ENCODE results near the gene ABHD4. TPM values are rescaled to one million over a fixed set of nuclear protein-coding genes. Genes with fewer than 3 reads are reported as not detected.
"Not testable (repeated sequence)": the region's sequence is repeated elsewhere in the genome, so short reads cannot be mapped to it uniquely, and the experiment has no call there.

Gene ABHD4
- total RNA-seq, 1 donor from 2014 or later = 13.2 TPM

DNA sequence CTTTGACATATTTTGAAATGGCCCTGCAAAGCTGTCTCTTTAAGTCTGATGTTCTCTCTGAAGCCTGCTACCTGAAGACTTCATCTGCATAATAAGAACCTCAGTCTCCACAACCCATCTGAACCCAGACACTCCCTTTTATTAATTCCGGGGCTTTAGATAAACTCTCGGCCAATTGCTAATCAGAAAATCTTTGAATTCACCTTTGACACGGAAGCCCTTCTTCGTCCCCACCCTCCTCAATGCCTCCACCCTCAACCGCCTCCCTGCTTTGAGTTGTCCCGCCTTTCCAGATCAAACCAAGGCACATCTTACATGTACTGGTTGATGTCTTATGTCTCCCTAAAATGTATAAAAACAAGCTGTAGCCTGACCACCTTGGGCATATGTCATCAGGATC, 28.5 kb downstream of the ABHD4 start:
- H3K4me1 Mint-ChIP-seq (ENCODE audit: low read depth) = no peaks in the 10 kb centered on the region
- no peak overlapping the region for H3K27ac Mint-ChIP-seq
- no peak for DNase-seq (ENCODE audit: low spot score)
- intact Hi-C loops (cut with micrococcal nuclease) = no loop called here
- H3K27me3 Mint-ChIP-seq (ENCODE audit: insufficient read depth) = peaks cover 4% of the 10 kb centered on the region
- no peaks in the 10 kb centered on the region for H3K36me3 Mint-ChIP-seq (ENCODE audit: low read depth)
- no peaks in the 10 kb centered on the region for H3K9me3 Mint-ChIP-seq
- H3K4me3 Mint-ChIP-seq = no peak overlapping the region

DNA sequence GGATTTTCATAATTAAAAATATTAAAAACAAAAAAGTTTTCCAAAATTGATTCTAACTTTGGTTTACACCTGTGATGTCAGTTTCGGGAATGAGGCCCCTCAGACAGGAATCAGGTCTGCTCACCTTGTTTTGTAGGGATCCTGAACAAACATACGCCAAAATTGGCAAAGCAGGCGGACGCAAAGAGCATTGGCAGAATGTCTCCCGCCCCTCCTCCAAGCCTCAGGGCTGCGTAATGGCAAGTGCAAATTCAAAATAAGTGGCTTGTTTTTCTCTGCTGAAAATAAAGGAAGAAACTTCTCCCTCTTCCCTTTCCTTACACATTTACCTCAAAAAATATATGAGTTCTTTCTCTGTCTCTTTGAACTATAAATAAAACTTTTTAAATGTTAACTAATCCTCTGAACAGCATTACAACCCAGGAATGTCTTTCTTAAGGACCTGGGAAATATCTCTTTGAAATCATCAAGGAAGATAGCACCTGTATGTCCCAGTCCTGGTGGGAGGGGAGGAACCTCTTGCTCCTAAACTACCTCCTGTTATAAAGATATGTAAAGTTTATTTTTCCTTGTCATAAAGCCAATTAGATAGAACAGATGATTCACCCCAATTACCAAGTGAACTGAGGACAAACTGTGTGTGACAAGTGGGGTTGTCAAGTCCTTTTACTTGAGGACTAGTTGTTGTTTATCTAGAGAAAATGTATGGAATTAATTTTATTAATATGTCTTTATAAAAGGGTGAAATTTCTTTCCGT, 29.6 kb downstream of the ABHD4 start:
- H3K4me1 Mint-ChIP-seq (ENCODE audit: low read depth) = no peaks in the 10 kb centered on the region
- no peak overlapping the region for H3K27ac Mint-ChIP-seq
- intact Hi-C loops (cut with micrococcal nuclease) = no loop called here
- H3K9me3 Mint-ChIP-seq = no peaks in the 10 kb centered on the region
- DNase-seq (ENCODE audit: low spot score) = no peak
- H3K36me3 Mint-ChIP-seq (ENCODE audit: low read depth) = no peaks in the 10 kb centered on the region
- H3K4me3 Mint-ChIP-seq = no peak overlapping the region
- H3K27me3 Mint-ChIP-seq (ENCODE audit: insufficient read depth) = peaks cover 4% of the 10 kb centered on the region

DNA sequence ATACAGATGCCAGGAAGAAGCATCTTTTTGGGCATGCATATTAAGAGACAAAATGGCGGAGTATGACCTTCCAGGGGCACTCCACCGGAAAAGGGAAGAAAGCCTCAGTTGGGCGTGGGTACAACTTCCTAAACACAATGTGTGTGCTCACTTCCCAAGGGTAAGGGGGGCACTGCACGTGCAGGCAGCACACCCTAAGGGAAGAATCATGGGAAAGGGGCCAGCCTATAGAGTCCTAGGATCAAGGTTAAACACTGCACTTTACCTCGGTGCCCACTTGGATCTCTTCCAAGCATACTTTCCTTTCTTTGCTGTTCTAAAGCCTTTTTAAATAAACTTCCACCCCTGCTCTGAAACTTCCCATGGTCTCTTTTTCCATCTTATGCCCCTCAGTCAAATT, 31.3 kb downstream of the ABHD4 start:
- H3K4me3 Mint-ChIP-seq = no peak overlapping the region
- intact Hi-C loops (cut with micrococcal nuclease) = no loop called here
- no peak for DNase-seq (ENCODE audit: low spot score)
- no peaks in the 10 kb centered on the region for H3K36me3 Mint-ChIP-seq (ENCODE audit: low read depth)
- no peak overlapping the region for H3K27ac Mint-ChIP-seq
- H3K9me3 Mint-ChIP-seq = no peaks in the 10 kb centered on the region
- peaks cover 13% of the 10 kb centered on the region for H3K27me3 Mint-ChIP-seq (ENCODE audit: insufficient read depth)
- H3K4me1 Mint-ChIP-seq (ENCODE audit: low read depth) = no peaks in the 10 kb centered on the region

DNA sequence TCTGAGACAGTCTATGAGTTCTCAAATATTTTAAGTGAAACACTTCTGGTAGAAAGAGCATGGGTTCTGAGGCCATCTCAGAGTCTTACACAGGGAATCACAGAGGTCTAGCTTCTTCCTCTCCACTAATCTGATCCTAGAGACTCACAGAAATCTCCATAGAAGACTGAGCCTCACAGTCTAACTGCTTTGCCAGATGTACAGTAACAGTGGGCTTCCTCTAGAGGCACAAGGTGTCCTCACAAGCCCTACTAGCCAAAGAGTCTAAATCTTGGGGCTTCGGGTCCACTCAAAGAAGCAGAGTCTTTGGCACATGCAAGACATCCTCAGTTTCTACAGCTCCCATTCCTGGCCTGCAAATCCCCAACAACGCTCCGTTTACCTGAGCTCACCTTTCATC, 32.0 kb downstream of the ABHD4 start:
- Mint-ChIP-seq H3K27me3 (ENCODE audit: insufficient read depth) (peaks cover 13% of the 10 kb centered on the region), H3K27ac (no peak overlapping the region), H3K4me1 (ENCODE audit: low read depth) (no peaks in the 10 kb centered on the region), H3K4me3 (no peak overlapping the region), H3K9me3 (no peaks in the 10 kb centered on the region), H3K36me3 (ENCODE audit: low read depth) (no peaks in the 10 kb centered on the region)
- no peak for DNase-seq (ENCODE audit: low spot score)
- intact Hi-C loops (cut with micrococcal nuclease) = no loop called here

DNA sequence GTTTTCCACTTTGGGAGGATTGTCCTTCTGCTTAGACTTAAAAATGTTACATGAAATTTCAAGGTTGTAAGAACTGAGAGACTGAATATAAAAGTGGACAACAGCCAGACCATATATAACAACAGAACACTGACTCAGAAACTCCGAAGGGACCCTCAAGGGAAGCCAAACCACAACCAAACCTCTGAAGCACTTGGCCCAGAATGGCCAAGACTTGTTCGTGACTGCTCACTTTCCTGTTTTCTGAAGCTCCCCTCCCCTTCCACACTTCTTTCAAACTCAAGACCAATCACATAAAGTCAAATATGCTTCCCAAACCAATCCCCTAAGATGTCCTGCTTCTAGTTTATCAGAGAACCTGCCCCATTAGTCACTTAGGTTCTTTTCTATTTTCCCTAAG, 32.4 kb downstream of the ABHD4 start:
- intact Hi-C loops (cut with micrococcal nuclease) = no loop called here
- H3K4me3 Mint-ChIP-seq = no peak overlapping the region
- DNase-seq (ENCODE audit: low spot score) = no peak
- peaks cover 13% of the 10 kb centered on the region for H3K27me3 Mint-ChIP-seq (ENCODE audit: insufficient read depth)
- no peak overlapping the region for H3K27ac Mint-ChIP-seq
- no peaks in the 10 kb centered on the region for H3K4me1 Mint-ChIP-seq (ENCODE audit: low read depth)
- no peaks in the 10 kb centered on the region for H3K9me3 Mint-ChIP-seq
- H3K36me3 Mint-ChIP-seq (ENCODE audit: low read depth) = no peaks in the 10 kb centered on the region

DNA sequence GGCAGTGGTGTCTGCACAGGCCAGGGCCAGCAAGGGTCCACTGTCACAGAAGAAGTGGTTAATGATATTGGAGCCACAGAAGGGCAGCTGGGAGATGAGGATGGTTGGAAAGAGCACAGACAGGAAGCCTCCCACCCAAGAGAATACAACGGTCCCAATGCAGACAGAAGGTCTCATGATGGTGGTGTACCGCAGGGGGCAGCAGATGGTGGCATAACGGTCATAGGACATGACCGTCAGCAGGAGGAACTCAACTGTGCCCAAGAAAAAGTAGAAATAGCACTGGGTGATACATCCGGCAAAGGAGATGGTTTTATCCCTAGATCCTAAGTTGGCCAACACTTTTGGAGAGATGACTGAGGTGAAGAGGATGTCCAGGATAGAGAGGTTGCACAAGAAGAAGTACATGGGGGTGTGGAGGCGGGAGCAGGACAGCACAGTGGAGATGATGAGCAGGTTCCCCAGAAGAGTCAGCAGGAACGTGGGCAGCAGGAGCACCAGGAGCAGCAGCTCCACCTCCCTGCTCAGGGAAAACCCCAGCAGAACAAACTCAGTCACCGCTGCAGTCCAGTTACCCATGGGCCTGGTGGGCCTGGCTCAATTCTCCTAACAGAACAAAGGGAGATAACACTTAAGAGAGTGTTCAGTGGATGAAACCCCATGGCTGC, 36.3 kb downstream of the ABHD4 start:
- Mint-ChIP-seq H3K36me3 (ENCODE audit: low read depth) (peaks cover 1% of the 10 kb centered on the region), H3K4me3 (no peak overlapping the region), H3K27ac (no peak overlapping the region), H3K27me3 (ENCODE audit: insufficient read depth) (peaks cover 8% of the 10 kb centered on the region), H3K4me1 (ENCODE audit: low read depth) (no peaks in the 10 kb centered on the region), H3K9me3 (no peaks in the 10 kb centered on the region)
- intact Hi-C loops (cut with micrococcal nuclease) = no loop called here
- DNase-seq (ENCODE audit: low spot score) = no peak

DNA sequence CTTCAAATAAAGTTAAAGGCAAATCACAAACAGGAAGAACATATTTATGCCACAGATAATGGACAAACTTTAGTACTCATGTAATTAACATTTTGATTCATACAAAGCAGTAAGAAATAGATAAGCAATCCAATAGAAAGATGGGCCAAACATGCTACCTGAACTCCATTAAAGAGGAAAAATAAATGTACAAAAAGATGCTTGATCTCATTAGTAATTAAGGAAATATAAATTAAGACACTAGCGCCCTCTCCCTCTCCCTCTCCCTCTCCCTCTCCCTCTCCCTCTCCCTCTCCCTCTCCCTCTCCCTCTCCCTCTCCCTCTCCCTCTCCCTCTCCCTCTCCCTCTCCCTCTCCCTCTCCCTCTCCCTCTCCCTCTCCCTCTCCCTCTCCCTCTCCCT, 37.9 kb downstream of the ABHD4 start:
- H3K4me3 Mint-ChIP-seq; intact Hi-C loops (cut with micrococcal nuclease); H3K27ac Mint-ChIP-seq; H3K4me1 Mint-ChIP-seq (ENCODE audit: low read depth); H3K36me3 Mint-ChIP-seq (ENCODE audit: low read depth); DNase-seq (ENCODE audit: low spot score); H3K9me3 Mint-ChIP-seq; H3K27me3 Mint-ChIP-seq (ENCODE audit: insufficient read depth): not testable (repeated sequence)

DNA sequence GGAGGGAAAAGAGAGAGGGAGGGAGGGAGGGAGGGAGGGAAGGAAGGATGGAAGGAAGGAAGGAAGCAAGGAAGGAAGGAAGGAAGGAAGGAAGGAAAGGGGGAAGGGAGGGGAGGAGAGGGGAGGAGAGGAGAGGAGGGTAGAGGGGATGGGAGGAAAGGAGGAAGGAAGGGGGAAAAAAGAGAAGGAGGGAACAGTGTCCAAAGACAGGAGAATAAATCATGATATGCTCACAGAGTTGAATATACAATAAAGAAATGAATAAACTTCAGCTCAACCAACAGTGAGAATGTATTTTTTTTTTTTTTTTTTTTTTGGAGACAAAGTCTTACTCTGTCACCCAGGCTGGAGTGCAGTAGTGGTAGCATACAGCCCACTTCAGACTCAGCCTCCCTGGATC, 42.1 kb downstream of the ABHD4 start:
- H3K27ac Mint-ChIP-seq = no peak overlapping the region
- H3K36me3 Mint-ChIP-seq (ENCODE audit: low read depth) = peaks cover 1% of the 10 kb centered on the region
- H3K4me3 Mint-ChIP-seq = no peak overlapping the region
- H3K27me3 Mint-ChIP-seq (ENCODE audit: insufficient read depth) = peaks cover 5% of the 10 kb centered on the region
- no peak for DNase-seq (ENCODE audit: low spot score)
- peaks cover 16% of the 10 kb centered on the region for H3K4me1 Mint-ChIP-seq (ENCODE audit: low read depth)
- no peaks in the 10 kb centered on the region for H3K9me3 Mint-ChIP-seq
- intact Hi-C loops (cut with micrococcal nuclease) = no loop called here

DNA sequence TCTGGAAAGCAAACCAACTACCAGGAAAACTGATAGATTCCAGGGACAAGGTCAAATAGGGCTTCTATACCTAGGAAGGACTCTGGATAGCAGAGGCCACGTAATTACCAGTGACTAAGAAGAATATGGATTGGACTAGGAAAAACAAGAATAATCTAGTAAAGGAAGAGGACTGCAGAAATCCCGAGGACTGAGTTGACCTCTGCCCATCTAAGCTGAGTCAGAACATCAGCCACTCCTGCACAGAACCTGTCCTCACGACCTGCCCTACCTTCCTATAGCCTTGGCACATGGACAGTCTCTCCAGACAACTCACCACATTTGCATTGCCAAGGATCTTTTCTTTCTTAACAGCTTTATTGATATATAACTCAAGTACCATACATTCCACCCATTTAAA, 43.7 kb downstream of the ABHD4 start:
- Mint-ChIP-seq H3K4me1 (ENCODE audit: low read depth) (peaks cover 17% of the 10 kb centered on the region), H3K27ac (no peak overlapping the region), H3K36me3 (ENCODE audit: low read depth) (peaks cover 1% of the 10 kb centered on the region), H3K4me3 (no peak overlapping the region), H3K27me3 (ENCODE audit: insufficient read depth) (peaks cover 5% of the 10 kb centered on the region), H3K9me3 (no peaks in the 10 kb centered on the region)
- intact Hi-C loops (cut with micrococcal nuclease) = no loop called here
- no peak for DNase-seq (ENCODE audit: low spot score)

DNA sequence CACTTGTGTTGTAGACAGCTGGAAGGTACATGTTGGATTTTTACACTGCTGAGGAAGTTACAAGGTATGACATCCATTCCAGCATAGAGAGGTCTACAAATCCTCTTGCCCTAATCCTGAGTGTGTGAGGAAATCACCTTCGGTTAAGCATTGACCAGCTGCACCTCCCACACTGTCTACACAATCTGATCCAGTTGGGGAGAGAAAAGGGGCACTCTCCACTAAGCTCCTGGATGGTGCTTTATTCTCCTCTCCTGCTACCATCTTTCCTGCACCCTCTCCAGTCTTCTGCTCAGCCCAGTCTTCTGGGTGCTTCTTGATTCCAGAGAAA, 46.2 kb downstream of the ABHD4 start, which contains the start of gene OR6J1:
Gene OR6J1, minus strand, starts transcription at position 48 of the 331 bp plus-strand sequence. CDS start 9,541 bp downstream, outside the sequence.
- no peaks in the 10 kb centered on the region for H3K36me3 Mint-ChIP-seq (ENCODE audit: low read depth)
- no peaks in the 10 kb centered on the region for H3K9me3 Mint-ChIP-seq
- no peak for DNase-seq (ENCODE audit: low spot score)
- no peak within 1 kb of the TSS for H3K27ac Mint-ChIP-seq
- H3K4me1 Mint-ChIP-seq (ENCODE audit: low read depth) = peaks cover 17% of the 10 kb centered on the region
- intact Hi-C loops (cut with micrococcal nuclease) = no loop called here
- peaks cover 5% of the 10 kb centered on the region for H3K27me3 Mint-ChIP-seq (ENCODE audit: insufficient read depth)
- no peak within 1 kb of the TSS for H3K4me3 Mint-ChIP-seq

DNA sequence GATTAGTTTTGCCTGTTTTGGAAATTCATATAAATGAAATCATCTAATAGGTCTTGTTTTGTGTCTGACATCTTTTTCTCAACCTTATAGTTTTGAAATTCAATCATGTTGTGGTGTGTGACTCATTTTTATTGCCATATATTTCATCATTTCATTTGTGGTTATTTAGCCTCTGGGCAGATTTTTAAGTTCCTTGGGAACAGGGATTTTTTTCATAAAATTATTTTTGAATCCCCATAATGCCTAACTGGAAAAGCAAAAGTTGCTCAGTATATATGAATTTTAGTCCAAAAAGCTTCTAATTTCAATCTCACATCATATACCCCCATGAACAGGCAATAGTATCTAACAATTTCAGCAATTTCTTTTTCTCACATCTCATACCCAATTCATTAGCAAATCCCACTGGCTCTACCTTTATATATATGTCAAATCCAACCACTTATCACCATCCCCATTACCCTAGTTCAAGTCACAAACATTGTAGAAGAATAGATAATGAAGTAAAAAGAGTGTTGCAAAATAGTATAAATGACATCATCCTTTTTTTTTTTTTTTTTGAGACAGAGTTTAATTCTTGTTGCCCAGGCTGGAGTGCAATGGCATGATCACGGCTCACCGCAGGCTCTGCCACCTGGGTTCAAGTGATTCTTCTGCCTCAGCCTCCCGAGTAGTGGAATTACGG, 48.6 kb downstream of the ABHD4 start:
- Mint-ChIP-seq H3K27me3 (ENCODE audit: insufficient read depth) (peaks cover 5% of the 10 kb centered on the region), H3K4me1 (ENCODE audit: low read depth) (peaks cover 17% of the 10 kb centered on the region), H3K27ac (no peak overlapping the region), H3K9me3 (no peaks in the 10 kb centered on the region), H3K36me3 (ENCODE audit: low read depth) (no peaks in the 10 kb centered on the region), H3K4me3 (no peak overlapping the region)
- intact Hi-C loops (cut with micrococcal nuclease) = no loop called here
- DNase-seq (ENCODE audit: low spot score) = no peak

DNA sequence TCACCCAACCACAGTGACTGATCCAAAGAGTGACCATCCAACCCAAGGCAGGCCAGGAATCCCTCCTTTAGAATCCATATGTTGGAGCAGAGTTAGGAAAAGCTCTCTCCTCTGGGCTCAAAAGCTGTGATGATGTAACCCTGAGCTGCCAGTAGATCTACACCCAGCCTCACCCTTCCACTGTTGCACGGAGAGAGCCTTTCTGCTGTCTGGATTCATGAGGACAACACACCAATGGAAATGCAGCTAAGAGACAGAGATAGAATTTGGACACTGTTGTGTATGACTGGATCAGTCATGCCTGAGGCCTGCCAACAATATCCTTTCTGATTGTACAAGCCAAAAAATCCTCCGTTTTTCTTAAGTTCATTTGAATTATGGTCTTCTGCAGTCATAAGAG, 50.4 kb downstream of the ABHD4 start:
- H3K27me3 Mint-ChIP-seq (ENCODE audit: insufficient read depth) = peaks cover 3% of the 10 kb centered on the region
- DNase-seq (ENCODE audit: low spot score) = no peak
- no peaks in the 10 kb centered on the region for H3K36me3 Mint-ChIP-seq (ENCODE audit: low read depth)
- no peak overlapping the region for H3K4me3 Mint-ChIP-seq
- H3K9me3 Mint-ChIP-seq = no peaks in the 10 kb centered on the region
- intact Hi-C loops (cut with micrococcal nuclease) = no loop called here
- H3K4me1 Mint-ChIP-seq (ENCODE audit: low read depth) = peaks cover 17% of the 10 kb centered on the region
- no peak overlapping the region for H3K27ac Mint-ChIP-seq

DNA sequence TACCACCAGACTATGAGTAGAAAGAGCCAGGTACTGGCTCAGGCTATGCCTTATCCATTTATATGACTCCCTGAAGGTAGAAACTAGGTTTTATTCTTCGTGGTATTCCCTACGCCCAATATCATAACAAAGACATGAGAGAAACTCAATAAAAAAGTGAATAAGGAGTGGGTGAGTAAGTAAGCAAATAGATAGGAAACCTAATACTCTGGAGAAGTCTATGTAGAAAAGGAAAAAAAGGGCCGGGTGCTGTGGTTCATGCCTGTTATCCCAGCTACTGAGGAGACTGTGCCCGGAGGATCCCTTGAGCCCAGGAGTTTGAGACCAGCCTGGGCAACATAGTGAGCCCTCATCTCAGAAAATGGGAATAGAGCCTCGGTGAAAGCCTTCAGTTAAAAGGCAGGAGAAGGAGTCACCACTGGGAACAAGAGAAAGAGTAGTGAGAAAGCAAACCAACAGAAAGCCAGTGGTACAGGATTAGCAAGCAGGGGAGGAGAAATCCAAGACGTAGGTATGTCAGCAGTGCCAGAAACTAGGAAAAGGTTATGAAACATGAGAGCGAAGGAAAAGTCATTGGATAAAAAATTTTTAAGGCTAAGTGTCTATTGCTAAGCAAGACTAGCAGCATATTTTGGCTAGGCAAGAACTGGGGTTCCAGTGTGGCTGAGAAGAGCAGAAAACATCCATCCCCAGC, 52.1 kb downstream of the ABHD4 start:
- no peaks in the 10 kb centered on the region for H3K27me3 Mint-ChIP-seq (ENCODE audit: insufficient read depth)
- no peak overlapping the region for H3K27ac Mint-ChIP-seq
- H3K4me3 Mint-ChIP-seq = no peak overlapping the region
- H3K9me3 Mint-ChIP-seq = no peaks in the 10 kb centered on the region
- intact Hi-C loops (cut with micrococcal nuclease) = loop anchor here (5.0 to 10.0 kb wide), 2 partner anchors 165 to 738 kb away; partner anchors contain the start of gene SLC7A7
- no peak for DNase-seq (ENCODE audit: low spot score)
- H3K36me3 Mint-ChIP-seq (ENCODE audit: low read depth) = no peaks in the 10 kb centered on the region
- peaks cover under 1% of the 10 kb centered on the region for H3K4me1 Mint-ChIP-seq (ENCODE audit: low read depth)
